ENCODE measurements around the gene SLC37A2.
"Not testable (repeated sequence)": the region's sequence is repeated elsewhere in the genome, so short reads cannot be mapped to it uniquely, and the experiment has no call there.

- TF ChIP-seq POLR2A, POLR2AphosphoS5 (IDR thresholded peaks at IDR 0.05; ENCODE audit: low read depth, low read length): not testable (repeated sequence)
These were observed 27.0 kb downstream of the SLC37A2 start for GRCh38 chr11:125090151-125090550.

Data from GM12892 (cell line).